Naive thymus-derived CD4-positive, alpha-beta T cell (primary cell): ENCODE data around the gene NABP2. TPM values are rescaled to one million over a fixed set of nuclear protein-coding genes. Genes with fewer than 3 reads are reported as not detected.
A peak's percentile ranks its signal among the peaks of the same experiment; 100 is the strongest.
"Not testable (repeated sequence)": the region's sequence is repeated elsewhere in the genome, so short reads cannot be mapped to it uniquely, and the experiment has no call there.

Experiments
- ATAC-seq: fragments of 150-1000 bp; cut with Tn5 transposase; 2 replicates; pipeline ENCODE4 v1.10.0; 2021; ENCODE audit warnings: mild to moderate bottlenecking, moderate library complexity
- CTCF ChIA-PET: fragments of 350-600 bp; sonication (Branson Sonifier 250); formaldehyde crosslinking; loops from one replicate; lab custom pipeline; 2021; ENCODE audit warnings: antibody characterized with exemption; lab: Charles Lee
- POLR2A ChIA-PET: fragments of 350-600 bp; sonication (Branson Sonifier 250); formaldehyde crosslinking; loops from one replicate; lab custom pipeline; 2021; ENCODE audit warnings: antibody characterized with exemption, inconsistent platforms; lab: Charles Lee
- DNase-seq, 9 donors: peaks; one replicate each; pipeline versions ENCODE4 v3.0.0 to v3.0.0-alpha.2; 2020 to 2022; ENCODE audit warnings: mixed read lengths in 1 of 9
- H3K27ac ChIP-seq: one replicate; pipeline ENCODE4 v1.7.0; 2013; ENCODE audit warnings: mild to moderate bottlenecking, low read depth, low read length, moderate library complexity
- H3K27me3 ChIP-seq, 2 donors: one replicate each; pipeline ENCODE4 v1.7.0; 2013; ENCODE audit warnings: low read length in 2 of 2, mild to moderate bottlenecking in 2 of 2, moderate library complexity in 2 of 2; ENCODE audit not compliant: control insufficient read depth in 2 of 2, insufficient read depth in 2 of 2
- H3K36me3 ChIP-seq, 3 experiments: 1 replicate in 2 of 3; 2 replicates in 1 of 3; pipeline ENCODE4 v1.7.0; 2013; ENCODE audit warnings: low read length in 3 of 3, mild to moderate bottlenecking in 3 of 3, moderate library complexity in 1 of 3; ENCODE audit not compliant: insufficient read depth in 3 of 3, control insufficient read depth in 2 of 3
- H3K4me1 ChIP-seq, 2 donors: one replicate each; pipeline ENCODE4 v1.7.0; 2013; ENCODE audit warnings: low read length in 2 of 2, mild to moderate bottlenecking in 2 of 2, moderate library complexity in 1 of 2; ENCODE audit not compliant: control insufficient read depth in 2 of 2, insufficient read depth in 2 of 2
- H3K4me3 ChIP-seq: 2 replicates; pipeline ENCODE4 v1.7.0; 2013; ENCODE audit warnings: mild to moderate bottlenecking, low read length
- H3K9me3 ChIP-seq, 3 experiments: 1 replicate in 2 of 3; 2 replicates in 1 of 3; pipeline ENCODE4 v1.7.0; 2013; ENCODE audit warnings: low read length in 3 of 3; ENCODE audit not compliant: control insufficient read depth in 2 of 3
- H3K27ac Mint-ChIP-seq, 9 donors: one replicate each; pipeline ENCODE4 v1.8.0; 2020 to 2022; ENCODE audit warnings: mixed read lengths in 9 of 9, mild to moderate bottlenecking in 8 of 9, moderate library complexity in 5 of 9, inconsistent platforms in 2 of 9
- H3K27me3 Mint-ChIP-seq, 5 donors: one replicate each; pipeline ENCODE4 v1.8.0; 2021 to 2022; ENCODE audit warnings: mixed read lengths in 5 of 5, mild to moderate bottlenecking in 1 of 5
- H3K36me3 Mint-ChIP-seq, 5 donors: one replicate each; pipeline ENCODE4 v1.8.0; 2020 to 2022; ENCODE audit warnings: mixed read lengths in 5 of 5, mild to moderate bottlenecking in 3 of 5, inconsistent platforms in 1 of 5
- H3K4me1 Mint-ChIP-seq, 7 donors: one replicate each; pipeline ENCODE4 v1.8.0; 2020 to 2022; ENCODE audit warnings: mixed read lengths in 7 of 7, mild to moderate bottlenecking in 3 of 7, inconsistent platforms in 1 of 7
- H3K4me3 Mint-ChIP-seq, 10 donors: one replicate each; pipeline ENCODE4 v1.8.0; 2020 to 2022; ENCODE audit warnings: mild to moderate bottlenecking in 10 of 10, mixed read lengths in 10 of 10, moderate library complexity in 6 of 10, inconsistent platforms in 2 of 10
- H3K9me3 Mint-ChIP-seq, 11 donors: one replicate each; pipeline ENCODE4 v1.8.0; 2020 to 2022; ENCODE audit warnings: mixed read lengths in 11 of 11, mild to moderate bottlenecking in 4 of 11, inconsistent platforms in 1 of 11, moderate library complexity in 1 of 11
- intact Hi-C, 2 donors: fragments of 100-400 bp; cut with micrococcal nuclease; formaldehyde crosslinking; loops; one replicate each; pipeline ENCODE4 v1.15.1; 2023
- polyA plus RNA-seq, 2 donors: library from polyadenylated mRNA; unstranded; fragments of 300-500 nt; fragmentation: Illumina TruSeq; gene quantifications; one replicate each; pipeline ENCODE4 v1.2.3, GENCODE V29; 2021
- total RNA-seq, 6 experiments: library from RNA in 5 of 6; stranded (reverse) in 5 of 6; gene quantifications; 1 replicate in 5 of 6; 2 replicates in 1 of 6; pipeline ENCODE4 v1.2.3 and lab custom pipeline; 2021 to 2026

NABP2 gene
- total and polyA plus RNA-seq, 7 experiments from 2014 or later: 1.0 to 61.2 (median 9.8) TPM

DNA sequence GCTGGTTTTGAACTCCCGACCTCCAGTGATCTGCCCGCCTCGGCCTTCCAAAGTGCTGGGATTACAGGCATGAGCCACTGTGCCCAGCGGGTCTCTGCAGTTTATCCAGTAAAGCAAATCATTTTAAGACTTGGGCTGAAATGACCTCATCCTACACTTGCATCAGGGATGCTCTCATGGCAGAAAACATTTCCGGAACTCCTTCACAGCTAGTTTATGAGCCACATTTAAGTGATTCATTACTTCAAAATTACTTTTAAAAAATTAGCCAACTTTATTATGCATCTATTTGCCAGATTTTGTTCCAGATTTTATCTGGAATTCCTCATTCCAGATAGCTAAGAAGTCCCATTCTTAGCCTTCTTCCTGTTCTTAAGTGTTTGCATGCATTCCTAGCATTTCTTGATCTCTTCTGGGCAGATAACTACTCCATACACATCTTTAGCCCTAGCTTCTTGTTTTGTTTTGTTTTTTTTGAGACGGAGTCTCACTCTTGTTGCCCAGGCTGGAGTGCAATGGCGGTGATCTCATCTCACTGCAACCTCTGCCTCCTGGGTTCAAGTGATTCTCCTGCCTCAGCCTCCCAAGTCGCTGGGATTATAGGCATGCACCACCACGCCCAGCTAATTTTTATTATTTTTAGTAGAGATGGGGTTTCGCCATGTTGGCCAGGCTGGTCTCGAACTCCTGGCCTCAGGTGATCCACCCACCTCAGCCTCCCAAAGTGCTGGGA, 27.2 kb upstream of the NABP2 start:
- peaks cover 7 to 17% (median 10%) of the 10 kb centered on the region in 7 donors for H3K4me1 Mint-ChIP-seq
- H3K9me3 ChIP-seq, H3K4me3 Mint-ChIP-seq, H3K4me1 ChIP-seq, CTCF ChIA-PET, H3K27ac ChIP-seq, DNase-seq, ATAC-seq, H3K27me3 ChIP-seq, H3K9me3 Mint-ChIP-seq, H3K36me3 ChIP-seq, H3K27me3 Mint-ChIP-seq, H3K27ac Mint-ChIP-seq, H3K4me3 ChIP-seq, H3K36me3 Mint-ChIP-seq: not testable (repeated sequence)
- POLR2A ChIA-PET: interaction anchor here (0.7 to 2.6 kb wide), 5 partner anchors 24 to 114 kb away, joined by 3 to 12 read pairs (median 4); partner anchors contain the start of genes ANKRD52 and RNF41
- intact Hi-C loops: loop anchor here in 1 of 2 donors (10.0 kb wide), 1 partner anchor 378 kb away; no protein-coding TSS in a partner anchor

DNA sequence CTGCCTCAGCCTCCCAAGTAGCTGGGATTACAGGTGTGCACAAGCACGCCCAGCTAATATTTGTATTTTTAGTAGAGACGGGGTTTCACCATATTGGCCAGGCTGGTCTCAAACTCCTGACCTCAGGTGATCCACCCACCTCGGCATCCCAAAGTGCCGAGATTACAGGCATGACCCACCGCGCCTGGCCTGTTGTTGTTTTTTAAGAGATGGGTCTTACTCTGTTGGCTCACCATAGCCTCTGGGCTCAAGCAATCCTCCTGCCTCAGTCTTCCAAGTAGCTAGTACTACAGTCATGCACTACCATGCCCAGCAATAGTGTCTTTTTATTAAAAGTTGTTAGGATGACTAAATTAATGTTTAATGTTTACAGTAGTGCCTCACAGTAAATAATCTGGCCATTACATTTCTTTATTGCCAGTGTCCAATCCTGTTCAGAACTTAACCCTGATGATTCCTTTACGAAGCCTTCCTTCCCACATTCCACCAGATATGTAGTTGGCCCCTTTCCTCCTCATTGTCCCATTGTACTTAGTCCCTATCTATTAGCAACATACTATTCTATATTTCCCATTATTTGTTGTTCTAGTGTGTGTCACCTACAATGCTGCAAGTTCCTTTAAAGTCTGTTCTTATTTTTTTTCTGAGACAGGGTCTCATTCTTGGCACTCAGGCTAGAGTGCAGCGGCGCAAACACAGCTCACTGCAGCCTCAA, 26.1 kb upstream of the NABP2 start:
- H3K27ac Mint-ChIP-seq: peak overlapping the region in 3 of 9 donors; percentile 17 to 26 (median 21)
- ATAC-seq (no peak), DNase-seq (no peak)
- Histone ChIP-seq H3K9me3 (no peaks in the 10 kb centered on the region), H3K27me3 (no peaks in the 10 kb centered on the region), H3K4me3 (no peak overlapping the region), H3K27ac (no peak overlapping the region), H3K36me3 (no peaks in the 10 kb centered on the region), H3K4me1 (no peaks in the 10 kb centered on the region)
- H3K36me3 Mint-ChIP-seq: peaks cover 0 to 4% (median 0%) of the 10 kb centered on the region in 5 donors
- intact Hi-C loops: loop anchor here in 1 of 2 donors (10.0 kb wide), 1 partner anchor 377 kb away; no protein-coding TSS in a partner anchor
- ChIA-PET CTCF (interaction anchor here (0.6 to 0.9 kb wide), 3 partner anchors 21 to 266 kb away, joined by 3 to 4 read pairs (median 3); partner anchors contain the start of gene RNF41), POLR2A (interaction anchor here (0.7 to 1.2 kb wide), 3 partner anchors 10 to 132 kb away, joined by 3 to 4 read pairs (median 3); partner anchors contain the start of gene RNF41)
- no peak overlapping the region for H3K4me3 Mint-ChIP-seq
- H3K4me1 Mint-ChIP-seq: peaks cover 4 to 17% (median 8%) of the 10 kb centered on the region in 7 donors
- H3K27me3 Mint-ChIP-seq: no peaks in the 10 kb centered on the region
- no peaks in the 10 kb centered on the region for H3K9me3 Mint-ChIP-seq

DNA sequence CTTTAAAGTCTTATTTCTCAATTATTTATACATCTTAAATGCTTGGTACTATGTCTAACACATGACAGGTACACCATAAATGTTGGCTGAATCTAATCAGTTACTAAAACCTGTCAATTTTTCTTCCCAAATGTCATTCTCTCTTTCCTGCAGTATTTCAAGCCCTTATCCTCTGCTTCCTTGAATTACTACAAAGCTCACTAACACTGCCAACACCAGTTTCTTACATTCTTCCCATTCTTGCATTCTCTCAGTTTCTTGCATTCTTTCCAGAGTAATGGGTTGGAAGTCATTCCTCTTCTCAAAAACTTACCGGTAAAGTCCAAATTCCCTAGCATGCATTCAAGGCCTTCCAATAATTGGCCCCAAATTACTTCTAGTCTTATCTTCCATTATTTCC, 25.3 kb upstream of the NABP2 start:
- no peaks in the 10 kb centered on the region for H3K27me3 Mint-ChIP-seq
- CTCF ChIA-PET: interaction anchor here (0.9 kb wide), 1 partner anchor 266 kb away, joined by 3 read pairs; no protein-coding TSS in a partner anchor
- H3K27ac Mint-ChIP-seq: peak overlapping the region in 5 of 9 donors; percentile 21 to 54 (median 46)
- POLR2A ChIA-PET: interaction anchor here (0.7 to 1.2 kb wide), 3 partner anchors 10 to 131 kb away, joined by 3 to 4 read pairs (median 3); partner anchors contain the start of gene RNF41
- Histone ChIP-seq H3K4me1 (no peaks in the 10 kb centered on the region), H3K4me3 (no peak overlapping the region), H3K9me3 (no peaks in the 10 kb centered on the region), H3K27ac (no peak overlapping the region), H3K27me3 (no peaks in the 10 kb centered on the region), H3K36me3 (no peaks in the 10 kb centered on the region)
- no peaks in the 10 kb centered on the region for H3K9me3 Mint-ChIP-seq
- no peak for ATAC-seq
- H3K36me3 Mint-ChIP-seq: peaks cover 0 to 2% (median 0%) of the 10 kb centered on the region in 5 donors
- DNase-seq: no peak
- H3K4me3 Mint-ChIP-seq: peak overlapping the region in 1 of 10 donors; percentile 26
- intact Hi-C loops: loop anchor here in 1 of 2 donors (10.0 kb wide), 1 partner anchor 376 kb away; no protein-coding TSS in a partner anchor
- H3K4me1 Mint-ChIP-seq: peaks cover 0 to 12% (median 5%) of the 10 kb centered on the region in 7 donors

DNA sequence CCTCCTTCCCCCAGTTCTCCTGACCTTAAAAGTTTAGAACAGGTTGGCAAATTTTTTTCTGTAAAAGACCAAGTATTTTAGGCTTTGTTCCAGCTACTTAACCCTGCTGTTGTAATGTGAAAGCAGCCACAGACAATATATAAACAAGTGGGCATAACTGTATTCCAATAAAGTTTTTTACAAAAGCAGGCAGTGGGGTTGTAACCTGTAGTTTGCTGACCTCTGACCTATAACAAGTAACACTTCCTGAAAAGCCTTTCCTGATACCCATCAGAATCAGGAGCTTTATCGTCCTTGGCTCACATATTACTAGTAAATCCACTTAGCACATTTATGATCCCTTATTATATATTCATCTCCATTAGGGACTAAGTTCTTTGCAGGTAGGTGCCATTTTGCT, 21.8 kb upstream of the NABP2 start:
- intact Hi-C loops: no loop called here
- H3K4me3 Mint-ChIP-seq: no peak overlapping the region
- H3K27ac Mint-ChIP-seq: peak overlapping the region in 8 of 9 donors; percentile 13 to 79 (median 48)
- no peak overlapping the region for H3K4me3 ChIP-seq
- no peaks in the 10 kb centered on the region for H3K4me1 ChIP-seq
- peaks cover under 1 to 32% (median 4%) of the 10 kb centered on the region in 3 experiments for H3K36me3 ChIP-seq
- no peaks in the 10 kb centered on the region for H3K9me3 ChIP-seq
- peaks cover 0 to 11% (median 9%) of the 10 kb centered on the region in 5 donors for H3K36me3 Mint-ChIP-seq
- peaks cover 0 to 9% (median 6%) of the 10 kb centered on the region in 7 donors for H3K4me1 Mint-ChIP-seq
- DNase-seq: no peak
- peak overlapping the region; percentile 20 for H3K27ac ChIP-seq
- ATAC-seq: no peak
- POLR2A ChIA-PET: interaction anchor here (1.3 to 6.0 kb wide), 2 partner anchors 13 to 19 kb away, joined by 8 to 40 read pairs; partner anchors contain the start of genes RNF41 and SMARCC2
- H3K27me3 ChIP-seq: no peaks in the 10 kb centered on the region
- H3K27me3 Mint-ChIP-seq: no peaks in the 10 kb centered on the region
- H3K9me3 Mint-ChIP-seq: no peaks in the 10 kb centered on the region
- CTCF ChIA-PET: interaction anchor here (0.5 to 1.9 kb wide), 6 partner anchors 10 to 262 kb away, joined by 3 to 5 read pairs (median 4); partner anchors contain the start of genes RNF41 and SMARCC2

GRCh38 chr12:56202838-56203237, 21.3 kb upstream of the NABP2 start:
- Mint-ChIP-seq H3K27me3 (no peaks in the 10 kb centered on the region), H3K36me3 (peaks cover 0 to 14% (median 11%) of the 10 kb centered on the region in 5 donors), H3K9me3 (no peaks in the 10 kb centered on the region), H3K4me1 (peaks cover 0 to 9% (median 6%) of the 10 kb centered on the region in 7 donors), H3K4me3 (no peak overlapping the region), H3K27ac (peak overlapping the region in 6 of 9 donors; percentile 35 to 79 (median 53))
- no peaks in the 10 kb centered on the region for H3K9me3 ChIP-seq
- intact Hi-C loops: no loop called here
- H3K27ac ChIP-seq: peak overlapping the region; percentile 20
- H3K4me1 ChIP-seq: no peaks in the 10 kb centered on the region
- no peak overlapping the region for H3K4me3 ChIP-seq
- ATAC-seq: no peak
- no peak for DNase-seq
- no peaks in the 10 kb centered on the region for H3K27me3 ChIP-seq
- ChIA-PET POLR2A (interaction anchor here (0.7 to 6.0 kb wide), 2 partner anchors 19 to 42 kb away, joined by 3 to 40 read pairs; partner anchors contain the start of gene RNF41), CTCF (interaction anchor here (0.5 to 1.9 kb wide), 4 partner anchors 13 to 261 kb away, joined by 3 to 4 read pairs (median 4); partner anchors contain the start of gene SMARCC2)
- H3K36me3 ChIP-seq: peaks cover 4 to 37% (median 6%) of the 10 kb centered on the region in 3 experiments

DNA sequence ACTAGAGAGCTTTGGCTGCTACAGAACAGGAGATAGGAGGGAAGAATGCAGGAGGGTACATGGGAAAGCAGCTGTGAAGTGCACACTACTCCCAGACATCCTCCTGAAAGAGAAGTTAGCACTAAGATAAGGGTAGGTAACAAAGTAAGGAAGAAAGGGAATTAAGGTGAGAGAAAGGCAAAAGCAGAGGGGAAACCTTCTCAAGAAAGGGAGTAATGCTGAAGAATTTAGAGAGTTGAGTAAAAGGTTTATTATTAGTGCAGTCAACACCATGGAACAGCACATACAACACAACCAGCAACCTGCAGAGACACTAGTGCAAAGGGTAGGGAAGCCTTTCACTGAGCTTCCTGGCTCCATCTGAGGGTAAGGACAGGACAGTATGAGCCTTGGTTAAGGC, 19.9 kb upstream of the NABP2 start:
- Histone ChIP-seq H3K36me3 (peaks cover 4 to 46% (median 6%) of the 10 kb centered on the region in 3 experiments), H3K9me3 (no peaks in the 10 kb centered on the region), H3K27me3 (no peaks in the 10 kb centered on the region), H3K4me1 (no peaks in the 10 kb centered on the region), H3K27ac (no peak overlapping the region), H3K4me3 (no peak overlapping the region)
- ChIA-PET POLR2A (interaction anchor here (0.6 to 6.0 kb wide), 3 partner anchors 18 to 110 kb away, joined by 3 to 40 read pairs (median 3); partner anchors contain the start of gene RNF41), CTCF (interaction anchor here (5.1 kb wide), 1 partner anchor 18 kb away, joined by 18 read pairs; the partner anchor contains the start of gene RNF41)
- Mint-ChIP-seq H3K4me3 (no peak overlapping the region), H3K36me3 (peaks cover 0 to 22% (median 11%) of the 10 kb centered on the region in 5 donors), H3K27ac (peak overlapping the region in 7 of 9 donors; percentile 5 to 81 (median 37)), H3K27me3 (no peaks in the 10 kb centered on the region), H3K4me1 (peaks cover 0 to 9% (median 6%) of the 10 kb centered on the region in 7 donors), H3K9me3 (no peaks in the 10 kb centered on the region)
- no peak for ATAC-seq
- intact Hi-C loops: no loop called here
- no peak for DNase-seq
